ENCODE results near the gene CES3. TPM values are rescaled to one million over a fixed set of nuclear protein-coding genes. Genes with fewer than 3 reads are reported as not detected.
A peak's percentile ranks its signal among the peaks of the same experiment; 100 is the strongest.

The CES3 gene
- total RNA-seq, 1 donor from 2014 or later, result 4.8 TPM

GRCh38 chr16:66946974-66947301 is 14.1 kb upstream of the CES3 start:
- H3K4me3 Mint-ChIP-seq (ENCODE audit: low read depth), result no peak overlapping the region
- H3K27ac Mint-ChIP-seq, result no peak overlapping the region
- no peak for DNase-seq (ENCODE audit: low spot score, unreplicated experiment)
- H3K9me3 Mint-ChIP-seq (ENCODE audit: low read depth), result peaks cover 4% of the 10 kb centered on the region
- no peak for TF ChIP-seq CTCF (IDR thresholded peaks at IDR 0.05; ENCODE audit: unreplicated experiment)
- no peaks in the 10 kb centered on the region for H3K4me1 Mint-ChIP-seq (ENCODE audit: low read depth)
- peaks cover 12% of the 10 kb centered on the region for H3K27me3 Mint-ChIP-seq
- H3K36me3 Mint-ChIP-seq (ENCODE audit: insufficient read depth), result peaks cover 11% of the 10 kb centered on the region

- H3K27ac Mint-ChIP-seq, result no peak overlapping the region
- TF ChIP-seq CTCF (IDR thresholded peaks at IDR 0.05; ENCODE audit: unreplicated experiment), result peak; percentile 83
- peaks cover 4% of the 10 kb centered on the region for H3K9me3 Mint-ChIP-seq (ENCODE audit: low read depth)
- DNase-seq (ENCODE audit: low spot score, unreplicated experiment), result peak; percentile 63
- no peaks in the 10 kb centered on the region for H3K4me1 Mint-ChIP-seq (ENCODE audit: low read depth)
- peaks cover 7% of the 10 kb centered on the region for H3K36me3 Mint-ChIP-seq (ENCODE audit: insufficient read depth)
- no peak overlapping the region for H3K4me3 Mint-ChIP-seq (ENCODE audit: low read depth)
- H3K27me3 Mint-ChIP-seq, result peaks cover 12% of the 10 kb centered on the region
Measured at GRCh38 chr16:66947302-66948065, 13.6 kb upstream of the CES3 start.

- no peak for DNase-seq (ENCODE audit: low spot score, unreplicated experiment)
- Mint-ChIP-seq H3K27ac (no peak overlapping the region), H3K4me3 (ENCODE audit: low read depth) (no peak overlapping the region), H3K9me3 (ENCODE audit: low read depth) (peaks cover 4% of the 10 kb centered on the region), H3K36me3 (ENCODE audit: insufficient read depth) (peaks cover 2% of the 10 kb centered on the region), H3K4me1 (ENCODE audit: low read depth) (no peaks in the 10 kb centered on the region), H3K27me3 (peaks cover 12% of the 10 kb centered on the region)
- TF ChIP-seq CTCF (IDR thresholded peaks at IDR 0.05; ENCODE audit: unreplicated experiment), result no peak
Measured at GRCh38 chr16:66948134-66948836, 12.8 kb upstream of the CES3 start.

GRCh38 chr16:66948837-66949225 is 12.2 kb upstream of the CES3 start:
- Mint-ChIP-seq H3K4me1 (ENCODE audit: low read depth) (peaks cover 2% of the 10 kb centered on the region), H3K4me3 (ENCODE audit: low read depth) (no peak overlapping the region), H3K27ac (no peak overlapping the region), H3K27me3 (peaks cover 13% of the 10 kb centered on the region), H3K36me3 (ENCODE audit: insufficient read depth) (peaks cover 2% of the 10 kb centered on the region), H3K9me3 (ENCODE audit: low read depth) (peaks cover 4% of the 10 kb centered on the region)
- TF ChIP-seq CTCF (IDR thresholded peaks at IDR 0.05; ENCODE audit: unreplicated experiment), result no peak
- DNase-seq (ENCODE audit: low spot score, unreplicated experiment), result no peak

GRCh38 chr16:66949472-66949871 is 11.6 kb upstream of the CES3 start:
- Mint-ChIP-seq H3K4me3 (ENCODE audit: low read depth) (no peak overlapping the region), H3K4me1 (ENCODE audit: low read depth) (peaks cover 4% of the 10 kb centered on the region), H3K27ac (no peak overlapping the region), H3K9me3 (ENCODE audit: low read depth) (peaks cover 4% of the 10 kb centered on the region), H3K36me3 (ENCODE audit: insufficient read depth) (no peaks in the 10 kb centered on the region), H3K27me3 (peaks cover 16% of the 10 kb centered on the region)
- TF ChIP-seq CTCF (IDR thresholded peaks at IDR 0.05; ENCODE audit: unreplicated experiment), result no peak
- no peak for DNase-seq (ENCODE audit: low spot score, unreplicated experiment)

Data from progenitor cell of endocrine pancreas (in vitro differentiated cells).